DMS53 (cell line): ENCODE results near the gene CACFD1.

Experiments
- DNase-seq: peaks from one replicate; lab custom pipeline; 2025; lab: John Stamatoyannopoulos, UW

The CACFD1 gene

GRCh38 chr9:133518706-133519449 is 59.1 kb downstream of the CACFD1 start:
- DNase-seq: no peak

DNA sequence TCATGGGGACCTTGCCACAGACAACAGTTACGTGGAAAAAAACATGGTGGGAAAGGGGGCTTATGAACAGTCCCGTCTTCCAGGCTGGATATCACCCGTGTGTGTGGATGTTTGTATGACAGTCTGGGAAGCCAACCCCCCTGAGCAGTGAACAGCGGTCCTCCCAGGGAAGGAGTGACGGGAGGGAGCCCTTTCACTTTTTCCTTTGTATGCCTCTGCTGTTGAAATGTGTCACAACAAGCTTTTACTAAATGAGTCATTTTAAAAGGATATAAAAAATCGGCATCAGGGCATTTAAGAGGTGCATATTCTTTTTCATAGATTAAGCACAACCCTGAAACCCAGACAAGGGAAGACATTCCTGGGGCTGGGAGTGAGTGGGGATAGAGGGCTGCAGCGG is 59.9 kb downstream of the CACFD1 start:
- DNase-seq: no peak

DNA sequence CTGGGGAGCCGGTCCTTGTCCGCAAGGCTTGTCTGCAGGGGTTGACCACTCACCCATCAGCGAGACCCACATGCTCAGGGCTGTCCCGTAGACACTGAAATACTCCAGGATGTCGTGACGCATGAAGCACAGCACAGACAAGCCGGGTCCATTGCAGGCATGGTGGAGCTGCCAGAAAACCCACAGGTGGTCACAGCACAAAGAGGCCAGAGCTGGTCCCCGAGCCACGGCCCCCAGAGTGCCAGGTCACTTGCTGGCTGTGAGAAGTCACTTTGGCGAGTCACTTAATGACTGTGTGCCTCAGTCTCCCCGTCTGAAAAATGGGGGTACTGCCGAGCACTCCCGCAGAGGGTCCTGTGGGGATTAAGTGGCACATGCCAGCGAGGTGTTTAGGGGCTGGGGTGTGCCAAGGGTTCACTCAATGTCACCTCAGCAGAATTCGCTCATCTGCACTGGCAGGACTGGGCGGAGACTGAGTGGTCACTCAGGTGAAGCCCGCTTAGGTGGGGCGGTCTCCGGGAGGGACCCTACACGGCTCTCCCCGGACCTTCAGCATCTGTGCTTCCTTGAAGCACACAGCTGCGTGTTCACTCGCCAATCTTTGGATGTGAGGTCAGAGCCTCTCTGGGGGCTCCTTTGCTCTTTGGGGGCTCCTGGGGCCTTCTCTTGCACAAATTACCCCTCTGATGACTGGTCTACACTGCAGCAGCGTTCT is 60.5 kb downstream of the CACFD1 start:
- DNase-seq: no peak
